Neural cell (in vitro differentiated cells): Measurements from ENCODE around the gene SENP8. TPM values are rescaled to one million over a fixed set of nuclear protein-coding genes. Genes with fewer than 3 reads are reported as not detected.

Experiments
- H2AFZ ChIP-seq: fragments of 200-600, 300-800 bp; sonication (generic), shearing (Covaris generic); 2 replicates; pipeline ENCODE4 v1.6.0; 2014; ENCODE audit warnings: low read depth, mild to moderate bottlenecking, antibody characterized with exemption, low read length, moderate library complexity
- H3F3A ChIP-seq: fragments of 200-600 bp; shearing (Covaris generic); 2 replicates; pipeline ENCODE4 v1.6.1; 2016; ENCODE audit warnings: mild to moderate bottlenecking, moderate library complexity, mixed read lengths, antibody characterized with exemption, low read length; ENCODE audit not compliant: insufficient read depth, poor library complexity, severe bottlenecking
- H3K27ac ChIP-seq: fragments of 200-600, 300-800 bp; sonication (generic), shearing (Covaris generic); 2 replicates; pipeline ENCODE4 v1.5.1; 2014; ENCODE audit warnings: mild to moderate bottlenecking, low read length, moderate library complexity
- H3K27me3 ChIP-seq: fragments of 300-800, 200-600 bp; sonication (generic), shearing (Covaris generic); 2 replicates; pipeline ENCODE4 v1.6.0; 2014; ENCODE audit warnings: mild to moderate bottlenecking, low read depth, low read length, moderate library complexity; ENCODE audit not compliant: insufficient read depth
- H3K36me3 ChIP-seq: fragments of 300-800, 200-600 bp; sonication (generic), shearing (Covaris generic); 2 replicates; pipeline ENCODE4 v1.5.1; 2014; ENCODE audit warnings: mild to moderate bottlenecking, antibody characterized with exemption, low read length, moderate library complexity; ENCODE audit not compliant: insufficient read depth
- H3K4me2 ChIP-seq: fragments of 300-800, 200-600 bp; sonication (generic), shearing (Covaris generic); 2 replicates; pipeline ENCODE4 v1.6.0; 2014; ENCODE audit warnings: mild to moderate bottlenecking, low read length
- H3K4me3 ChIP-seq: fragments of 300-800, 200-600 bp; sonication (generic), shearing (Covaris generic); 2 replicates; pipeline ENCODE4 v1.5.1; 2014; ENCODE audit warnings: mild to moderate bottlenecking, low read length, moderate library complexity
- H3K79me2 ChIP-seq: fragments of 200-600 bp; shearing (Covaris generic); replicated peaks from 2 replicates; pipeline ENCODE4 v1.6.0; 2014; ENCODE audit warnings: mild to moderate bottlenecking, low read length, moderate library complexity; ENCODE audit not compliant: insufficient read depth
- H3K9ac ChIP-seq: fragments of 300-800, 200-600 bp; sonication (generic), shearing (Covaris generic); 2 replicates; pipeline ENCODE4 v1.6.1; 2016; ENCODE audit warnings: mild to moderate bottlenecking, low read length, mixed read lengths
- H3K9me2 ChIP-seq: fragments of 200-600 bp; shearing (Covaris generic); 2 replicates; pipeline ENCODE4 v1.6.1; 2016; ENCODE audit warnings: mild to moderate bottlenecking, low read length, mixed read lengths; ENCODE audit not compliant: insufficient read depth
- H3K9me3 ChIP-seq: fragments of 200-600, 300-800 bp; sonication (generic), shearing (Covaris generic); 2 replicates; pipeline ENCODE4 v1.6.1; 2016; ENCODE audit warnings: mild to moderate bottlenecking, mixed run types, low read length, moderate library complexity, mixed read lengths
- H4K20me1 ChIP-seq: fragments of 200-600 bp; shearing (Covaris generic); 2 replicates; pipeline ENCODE4 v1.6.1; 2016; ENCODE audit warnings: mild to moderate bottlenecking, mixed run types; ENCODE audit not compliant: insufficient read depth
- CTCF ChIP-seq: fragments of 450-650 bp; IDR thresholded peaks from 2 replicates; pipeline ENCODE4 v1.5.1; 2014; ENCODE audit warnings: antibody characterized with exemption, mild to moderate bottlenecking, moderate library complexity; ENCODE audit not compliant: poor library complexity, severe bottlenecking
- EP300 ChIP-seq: fragments of 450-650 bp; conservative IDR thresholded peaks from 2 replicates; pipeline ENCODE4 v1.6.1; 2014; ENCODE audit warnings: antibody characterized with exemption, mild to moderate bottlenecking, moderate library complexity; ENCODE audit not compliant: poor library complexity, severe bottlenecking
- EZH2 ChIP-seq: fragments of 200-600, 300-800 bp; shearing (Covaris generic), sonication (generic); IDR thresholded peaks from 2 replicates; pipeline ENCODE4 v1.6.1; 2014; ENCODE audit warnings: antibody characterized with exemption, low read length, borderline replicate concordance, mild to moderate bottlenecking; ENCODE audit not compliant: insufficient read depth, poor library complexity, severe bottlenecking
- MXI1 ChIP-seq: fragments of 450-650 bp; conservative IDR thresholded peaks from 2 replicates; pipeline ENCODE4 v1.6.1; 2014; ENCODE audit warnings: antibody characterized with exemption, mild to moderate bottlenecking; ENCODE audit not compliant: poor library complexity, severe bottlenecking
- POLR2AphosphoS5 ChIP-seq: IDR thresholded peaks from 2 replicates; pipeline ENCODE4 v1.6.1; 2012
- RAD21 ChIP-seq: fragments of 450-650 bp; conservative IDR thresholded peaks from 2 replicates; pipeline ENCODE4 v1.6.1; 2014; ENCODE audit warnings: antibody characterized with exemption, mild to moderate bottlenecking, moderate library complexity
- REST ChIP-seq: IDR thresholded peaks from 2 replicates; pipeline ENCODE4 v1.6.1; 2012; ENCODE audit warnings: borderline replicate concordance
- SMC3 ChIP-seq: fragments of 450-650 bp; conservative IDR thresholded peaks from 2 replicates; pipeline ENCODE4 v1.6.1; 2014; ENCODE audit warnings: antibody characterized with exemption, mild to moderate bottlenecking, moderate library complexity; ENCODE audit not compliant: poor library complexity
- TAF1 ChIP-seq: IDR thresholded peaks from 2 replicates; pipeline ENCODE4 v1.6.1; 2012; ENCODE audit warnings: low read depth
- polyA plus RNA-seq: library from polyadenylated mRNA; depleted of rRNA; stranded (reverse); fragments of >200 nt; gene quantifications from 2 replicates; pipeline ENCODE4 v1.2.3, GENCODE V29; 2014

The SENP8 gene
- polyA plus RNA-seq, 1 donor from 2014 or later: 3.2 TPM

GRCh38 chr15:72173864-72174550 lies 55.8 kb downstream of the SENP8 start:
- Histone ChIP-seq H3K9me3 (no peaks in the 10 kb centered on the region), H2AFZ (no peak overlapping the region), H3K9ac (no peak overlapping the region), H3K27me3 (no peaks in the 10 kb centered on the region), H3K9me2 (no peaks in the 10 kb centered on the region), H4K20me1 (no peaks in the 10 kb centered on the region), H3K27ac (no peak overlapping the region), H3K36me3 (no peaks in the 10 kb centered on the region), H3K4me3 (no peak overlapping the region), H3K79me2 (no peaks in the 10 kb centered on the region), H3K4me2 (no peak overlapping the region), H3F3A (no peaks in the 10 kb centered on the region)
- TF ChIP-seq MXI1: no peak
- no peak for TF ChIP-seq RAD21
- TF ChIP-seq EZH2: no peak
- TF ChIP-seq CTCF: no peak
- TF ChIP-seq POLR2AphosphoS5: no peak
- TF ChIP-seq REST: no peak
- TF ChIP-seq EP300: no peak

GRCh38 chr15:72174551-72175165 lies 56.5 kb downstream of the SENP8 start:
- no peaks in the 10 kb centered on the region for H4K20me1 ChIP-seq
- H3K9me3 ChIP-seq: no peaks in the 10 kb centered on the region
- no peak overlapping the region for H3K27ac ChIP-seq
- H3K79me2 ChIP-seq: no peaks in the 10 kb centered on the region
- H3K9ac ChIP-seq: no peak overlapping the region
- no peak overlapping the region for H3K4me2 ChIP-seq
- no peaks in the 10 kb centered on the region for H3K36me3 ChIP-seq
- no peaks in the 10 kb centered on the region for H3K27me3 ChIP-seq
- no peak overlapping the region for H2AFZ ChIP-seq
- H3K9me2 ChIP-seq: no peaks in the 10 kb centered on the region
- TF ChIP-seq EP300 (no peak), EZH2 (no peak), REST (no peak), CTCF (no peak), SMC3 (no peak), MXI1 (no peak), POLR2AphosphoS5 (no peak), TAF1 (no peak)
- H3K4me3 ChIP-seq: no peak overlapping the region
- no peaks in the 10 kb centered on the region for H3F3A ChIP-seq
